ENCODE results near the gene LONRF2.

LONRF2 gene

DNA sequence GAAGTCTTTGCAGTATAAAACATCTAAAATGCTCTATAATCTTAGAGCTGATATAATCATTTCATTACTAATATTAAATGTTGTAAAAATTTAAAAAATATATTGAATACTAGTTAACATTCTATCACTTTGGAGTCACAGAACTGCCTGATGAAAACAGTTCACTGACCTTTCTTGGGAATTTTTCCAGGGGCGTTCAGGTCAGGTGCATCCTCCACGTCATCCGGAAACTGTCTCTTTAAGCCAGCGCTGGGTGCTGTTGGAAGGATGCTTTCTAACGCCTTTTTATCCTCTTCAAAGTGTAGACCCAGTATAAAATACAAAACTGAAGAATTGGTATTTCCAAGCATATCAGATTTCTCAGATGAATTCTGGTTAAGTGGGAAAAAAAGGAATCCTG, 22.8 kb downstream of the LONRF2 start:
- no peak for DNase-seq

DNA sequence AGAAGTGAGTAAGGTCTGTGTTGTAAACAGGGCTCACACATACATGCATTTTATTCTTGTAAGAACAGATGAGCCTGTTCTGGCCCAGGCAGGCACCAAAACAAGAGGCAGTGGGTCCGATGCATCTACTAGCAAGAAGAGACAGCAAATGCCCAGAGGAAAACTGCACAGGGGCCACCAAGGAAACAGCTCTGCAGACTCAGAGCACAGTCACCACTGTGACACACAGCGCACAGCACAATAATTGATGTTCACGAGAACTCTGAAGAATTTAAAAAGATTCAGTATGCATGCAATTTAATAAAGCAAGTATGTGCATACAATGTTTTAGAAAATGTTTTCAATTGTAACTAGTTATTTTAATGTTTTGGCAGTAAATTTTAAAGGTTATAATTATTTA, 24.8 kb downstream of the LONRF2 start:
- DNase-seq = no peak

DNA sequence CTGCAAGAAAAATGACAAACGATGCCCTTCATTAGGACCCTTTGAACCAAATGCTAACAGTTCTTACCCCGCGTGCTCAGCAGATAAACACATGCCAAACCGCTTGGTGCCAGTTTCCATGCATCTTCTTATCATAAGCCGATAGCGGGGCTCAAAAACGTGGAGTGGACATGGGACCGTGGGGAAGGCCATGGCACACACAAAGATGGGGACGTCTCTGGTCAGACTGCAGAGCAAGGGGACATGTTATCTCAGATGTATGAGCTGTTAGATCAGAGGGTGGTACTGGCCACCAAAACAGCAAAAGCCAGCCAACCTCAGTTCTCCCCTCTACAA, 28.2 kb downstream of the LONRF2 start:
- DNase-seq = no peak

DNA sequence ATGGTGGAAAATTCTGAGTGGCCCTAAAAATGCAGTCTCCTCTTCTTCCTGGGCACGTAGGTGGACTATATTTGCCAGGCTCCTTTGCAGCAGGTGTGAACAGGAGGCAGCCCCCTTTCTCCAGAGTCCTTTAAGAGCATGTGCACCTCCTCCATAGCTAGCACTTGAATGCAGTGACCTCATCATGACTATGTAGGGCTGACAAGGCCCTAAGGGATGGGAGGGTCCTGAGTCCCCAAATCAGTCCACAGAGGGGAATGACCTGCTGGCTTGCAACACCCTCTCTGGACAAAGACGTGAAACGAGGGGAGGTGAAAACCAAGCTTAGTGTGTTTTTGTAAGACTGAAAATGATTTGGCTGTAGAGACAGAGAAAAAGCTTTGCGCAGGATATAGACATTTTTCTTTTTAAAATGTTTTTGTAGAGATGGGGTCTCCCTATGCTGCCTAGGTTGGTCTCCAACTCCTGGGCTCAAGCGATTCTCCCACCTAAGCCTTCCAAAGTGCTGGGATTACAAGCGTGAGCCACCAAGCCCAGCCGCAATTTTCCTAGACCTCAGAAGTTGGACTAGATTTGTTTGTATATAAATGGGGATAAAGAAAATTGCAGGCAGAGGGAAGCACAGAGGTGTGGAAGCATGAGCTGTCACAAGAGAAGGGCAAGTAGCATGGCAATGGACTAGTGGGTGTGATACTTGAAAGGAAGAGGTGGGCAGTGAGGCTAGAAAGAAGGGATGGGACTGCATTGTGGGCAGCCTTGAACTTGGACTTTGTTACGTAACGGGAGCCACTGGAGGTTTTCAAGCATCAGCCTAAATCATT, 28.8 kb downstream of the LONRF2 start:
- DNase-seq = no peak

DNA sequence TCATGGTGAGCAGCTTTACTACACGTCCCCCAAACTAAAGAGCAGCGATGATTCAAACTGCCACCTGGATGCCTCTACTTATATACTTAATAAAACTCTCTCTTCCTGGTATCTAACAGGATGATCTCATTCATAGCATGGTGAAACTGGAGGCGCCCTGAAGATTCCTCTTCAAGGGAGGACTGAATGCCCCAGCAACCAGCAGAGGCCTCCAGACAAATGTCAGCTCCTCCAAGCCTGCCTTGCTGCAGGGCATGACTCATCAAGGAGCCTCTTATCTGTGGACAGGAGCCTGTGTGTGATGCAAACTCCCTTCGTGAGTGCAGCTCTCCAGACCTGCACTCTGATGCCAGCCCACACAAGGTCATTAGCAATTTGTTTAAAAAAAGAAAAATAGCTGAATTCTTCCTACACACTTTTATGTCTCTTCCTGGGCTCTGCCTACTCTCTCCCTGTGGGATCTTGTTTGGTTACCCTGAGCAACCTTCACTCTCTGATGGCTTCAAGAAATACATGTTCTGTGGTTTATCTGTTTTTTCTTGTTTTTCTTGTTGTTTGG, 30.2 kb downstream of the LONRF2 start:
- peak; percentile 35 for DNase-seq

DNA sequence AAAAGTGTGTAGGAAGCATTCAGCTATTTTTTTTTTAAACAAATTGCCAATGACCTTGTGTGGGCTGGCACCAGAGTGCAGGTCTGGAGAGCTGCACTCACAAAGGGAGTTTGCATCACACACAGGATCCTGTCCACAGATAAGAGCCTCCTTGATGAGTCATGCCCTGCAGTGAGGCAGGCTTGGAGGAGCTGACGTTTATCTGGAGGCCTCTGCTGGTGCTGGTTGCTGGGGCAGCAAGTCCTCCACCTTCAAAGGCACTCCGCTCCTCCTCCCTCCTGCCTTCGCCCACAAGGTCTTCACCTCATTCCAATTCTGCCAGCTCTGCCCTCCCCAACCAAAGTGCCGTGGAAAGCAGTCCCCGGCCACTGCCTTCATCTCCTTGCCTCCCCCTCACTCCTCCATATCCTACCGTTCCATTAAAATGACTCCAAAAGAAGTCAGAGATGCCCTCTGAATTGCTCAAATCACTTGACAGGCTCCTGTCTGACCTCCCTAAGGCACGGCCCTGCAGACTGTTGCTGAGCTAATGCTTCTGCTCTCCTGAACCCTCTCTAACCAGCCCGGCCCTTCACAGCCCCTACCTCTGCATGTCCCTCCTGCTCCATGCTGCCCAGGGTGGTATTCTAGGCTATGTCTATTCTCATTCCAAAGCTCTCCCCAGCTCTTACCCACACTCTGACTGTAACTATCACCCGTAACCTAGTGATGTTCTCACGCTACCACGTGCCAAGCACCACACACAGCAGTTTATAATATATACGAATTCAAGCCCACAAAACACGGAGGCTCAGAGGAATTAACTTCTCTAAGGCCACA, 30.9 kb downstream of the LONRF2 start:
- no peak for DNase-seq

DNA sequence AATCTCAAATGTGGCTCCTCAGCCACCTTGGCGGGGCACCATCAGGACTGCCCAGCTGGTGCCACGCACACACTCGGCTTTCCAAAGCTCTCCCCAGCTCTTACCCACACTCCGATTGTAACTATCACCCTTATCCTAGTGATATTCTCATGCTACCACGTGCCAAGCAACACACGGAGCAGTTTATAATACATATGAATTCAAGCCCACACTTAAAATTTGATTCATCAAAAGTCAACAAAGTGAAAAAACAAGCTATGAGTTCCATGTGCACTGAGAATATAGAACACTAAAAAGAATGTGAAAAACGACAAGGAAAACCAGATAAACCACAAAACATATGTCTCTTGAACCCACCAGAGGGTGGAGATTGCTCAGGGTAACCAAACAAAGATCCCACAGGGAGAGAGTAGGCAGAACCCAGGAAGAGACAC, 31.6 kb downstream of the LONRF2 start:
- DNase-seq = no peak

DNA sequence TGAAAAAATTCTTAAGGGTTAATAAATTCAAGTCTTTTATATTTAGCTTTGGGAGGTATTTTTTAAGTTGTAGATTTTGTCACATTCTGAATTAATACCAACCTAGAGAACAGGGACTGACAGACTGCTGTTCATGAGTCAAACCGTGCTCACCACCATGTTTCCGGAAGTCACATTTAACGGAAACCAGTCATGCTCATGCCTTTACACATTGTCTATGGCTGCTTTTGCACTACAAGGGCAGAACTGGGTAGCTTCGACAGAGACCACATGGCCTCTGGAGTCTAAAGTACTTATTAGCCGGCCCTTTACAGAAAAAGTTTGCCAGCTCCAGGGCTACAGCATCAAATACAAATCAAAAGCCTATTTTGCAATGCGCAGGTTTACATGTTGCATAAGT, 33.3 kb downstream of the LONRF2 start:
- DNase-seq = no peak

DNA sequence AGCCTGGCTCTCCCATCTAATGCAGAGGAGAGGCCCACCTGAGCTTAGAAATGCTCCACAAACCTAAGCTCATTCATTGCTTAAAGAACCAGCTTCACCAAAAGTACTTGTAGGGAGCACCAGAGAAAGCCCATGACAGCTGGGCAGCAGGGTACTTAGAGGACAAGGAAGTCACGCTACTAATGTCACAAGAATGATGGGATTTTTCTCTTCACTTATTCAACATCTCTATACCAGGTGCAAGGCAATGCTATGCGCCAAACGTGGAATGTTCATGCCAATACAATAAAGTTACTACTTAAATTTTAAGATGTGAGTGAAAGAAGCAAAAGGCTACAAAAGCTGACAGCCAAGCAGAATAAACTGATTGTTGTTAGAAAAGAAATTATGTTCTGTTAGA, 36.0 kb downstream of the LONRF2 start:
- no peak for DNase-seq

DNA sequence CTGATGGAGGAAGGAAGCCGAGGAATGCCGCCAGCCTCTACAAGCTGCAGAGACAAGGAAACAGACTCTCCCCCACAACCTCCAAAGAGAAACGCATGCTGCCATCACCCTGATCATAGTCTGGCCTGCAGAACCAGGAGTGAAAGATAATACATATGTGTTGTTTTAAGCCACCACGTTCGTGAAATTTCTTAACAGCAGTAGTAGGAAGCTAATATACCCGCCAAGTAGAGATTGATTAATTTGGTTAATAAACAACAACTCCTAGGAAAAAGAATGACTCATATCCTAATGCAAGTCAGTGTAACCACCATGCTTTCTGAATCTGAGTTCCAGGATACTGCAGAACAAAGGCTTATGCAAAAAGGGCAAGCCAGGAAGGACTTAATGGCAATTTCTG, 36.6 kb downstream of the LONRF2 start:
- DNase-seq = no peak

DNA sequence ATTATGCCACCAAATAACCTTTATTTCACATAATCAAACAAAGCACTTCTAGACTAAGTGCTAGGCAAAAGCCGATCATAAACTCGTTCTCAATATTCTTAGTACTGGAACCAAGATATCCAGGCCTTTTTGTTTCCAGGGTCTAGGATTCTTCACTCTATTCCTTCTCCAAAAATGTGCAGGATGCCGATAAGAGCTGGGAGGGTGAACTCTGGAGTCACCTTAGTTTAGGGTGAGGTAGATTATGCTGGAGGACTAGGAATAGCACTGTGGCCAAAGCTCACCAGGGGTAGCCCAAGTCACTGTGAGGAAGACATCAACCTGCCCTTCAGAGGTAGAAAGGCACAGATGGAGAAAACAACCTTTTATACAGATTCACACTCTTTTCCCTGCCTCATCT, 37.3 kb downstream of the LONRF2 start:
- no peak for DNase-seq

DNA sequence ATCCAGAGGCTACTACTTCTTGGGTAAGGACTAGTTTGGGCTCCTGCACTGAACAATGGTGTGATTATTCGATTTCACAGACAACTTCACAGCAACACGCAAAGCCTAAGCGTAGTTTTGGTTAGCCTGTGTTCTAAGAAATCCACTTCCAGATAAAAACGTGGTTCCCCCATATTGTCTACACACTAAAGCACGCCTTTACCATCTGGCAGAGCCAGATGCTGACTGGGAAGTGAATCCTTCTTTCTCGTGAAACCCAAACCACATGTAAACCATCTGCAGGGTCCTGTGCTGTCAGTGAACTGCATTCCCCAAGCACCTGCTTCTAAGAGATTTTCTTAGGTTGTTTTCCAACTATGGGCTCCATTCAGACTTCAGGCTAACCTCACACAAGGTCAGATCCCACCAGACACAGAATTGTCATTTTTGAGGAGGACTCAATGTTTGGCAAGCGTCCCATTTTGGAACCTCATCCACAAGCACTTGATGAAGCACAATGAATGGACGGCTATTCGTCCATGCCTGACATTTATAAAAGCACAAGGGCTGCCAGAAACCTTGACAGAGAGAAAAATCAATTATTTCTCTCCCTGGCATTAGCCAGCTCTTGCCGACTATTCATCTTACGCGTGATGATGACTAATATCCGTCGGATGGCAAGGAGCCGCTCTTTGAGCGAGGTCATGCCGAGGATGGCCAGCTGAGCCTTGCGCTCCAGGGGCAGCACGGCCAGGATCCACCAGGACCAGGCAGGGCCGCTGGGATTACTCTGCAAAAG, 38.4 kb downstream of the LONRF2 start:
- no peak for DNase-seq

DNA sequence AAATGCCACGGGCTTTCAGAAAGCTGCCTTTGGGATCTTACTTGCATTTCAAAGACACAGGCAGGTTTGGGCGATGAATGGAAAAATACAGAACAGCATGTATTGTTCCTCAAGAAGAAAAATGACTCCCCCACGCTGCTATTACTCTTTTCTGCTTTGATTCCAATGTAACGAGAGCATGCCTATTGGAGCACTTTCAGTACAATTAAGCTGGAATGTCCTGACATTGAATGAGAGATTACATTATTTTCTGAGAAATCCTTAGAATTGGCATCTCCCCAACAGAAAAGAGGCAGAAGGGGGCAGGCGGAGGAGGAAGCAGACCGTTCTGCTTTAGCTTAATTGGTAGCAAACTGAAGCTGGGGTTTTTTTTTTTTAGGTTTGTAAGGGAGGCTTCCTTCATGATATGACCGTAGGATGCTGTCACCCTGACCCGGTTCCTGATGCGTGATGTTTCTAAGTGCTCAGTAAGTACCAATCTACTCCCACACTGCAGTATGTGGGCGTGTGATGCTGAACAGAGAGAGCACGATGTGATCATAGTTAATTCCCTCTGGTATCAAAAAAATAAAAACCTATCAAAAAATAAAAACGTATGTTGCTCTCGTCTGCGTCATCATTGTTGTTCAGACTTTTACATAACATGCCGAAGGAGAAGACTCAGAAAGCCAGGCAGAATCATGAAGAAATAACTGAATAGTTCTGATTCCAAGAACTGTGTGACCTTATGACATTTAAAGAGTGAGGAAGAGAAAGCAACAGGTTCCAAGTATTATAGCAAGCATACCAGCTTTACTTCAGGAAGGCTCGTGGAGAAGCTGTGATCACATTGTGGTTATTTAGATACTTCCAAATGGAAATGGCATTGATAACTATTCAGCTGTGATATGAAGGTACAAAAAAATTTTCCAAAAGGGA, 40.5 kb downstream of the LONRF2 start:
- no peak for DNase-seq

DNA sequence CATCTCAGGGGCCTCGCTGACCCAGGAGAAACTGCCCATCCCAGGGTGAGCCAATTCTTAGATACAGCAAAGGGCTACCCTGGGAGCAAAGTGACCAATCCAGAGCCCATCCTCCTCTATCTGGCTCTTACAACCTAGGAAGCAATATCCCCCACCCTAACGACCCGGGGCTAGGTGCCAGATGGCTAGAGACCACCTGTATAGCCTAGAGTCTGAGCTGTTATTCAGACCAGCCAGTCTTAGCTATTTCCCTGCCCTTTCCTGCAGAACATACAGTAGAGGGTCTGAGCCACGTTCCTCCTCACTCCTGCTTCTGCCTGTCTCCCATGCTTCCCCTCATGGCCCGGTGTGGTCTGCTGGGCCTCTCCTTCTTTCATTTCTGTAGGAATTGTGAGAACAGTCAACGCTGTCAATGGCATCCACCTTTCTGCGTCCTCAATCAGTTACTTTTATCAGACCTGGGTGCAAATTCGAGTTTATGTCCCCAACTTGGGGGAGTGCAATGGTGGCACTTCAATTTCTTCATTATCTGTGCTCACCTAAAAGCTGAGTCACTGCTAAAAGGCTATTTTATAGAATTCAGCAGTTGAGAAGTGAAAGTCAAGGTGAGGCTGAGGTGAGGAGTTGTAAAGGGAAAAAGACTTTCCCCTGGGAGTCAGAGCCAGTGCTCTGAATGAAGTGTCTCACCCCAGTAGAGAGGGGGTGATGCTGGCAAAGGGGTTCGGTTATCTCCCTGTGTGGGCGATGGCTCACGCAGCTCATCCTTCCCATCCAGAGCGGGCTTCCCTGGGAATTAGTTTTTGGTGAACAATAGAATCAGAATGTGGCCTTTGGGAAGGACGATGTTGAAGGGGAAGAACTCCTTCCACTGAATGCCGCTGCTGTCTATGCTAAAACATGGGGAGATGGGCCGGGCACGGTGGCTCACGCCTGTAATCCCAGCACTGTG, 42.4 kb downstream of the LONRF2 start:
- no peak for DNase-seq

DNA sequence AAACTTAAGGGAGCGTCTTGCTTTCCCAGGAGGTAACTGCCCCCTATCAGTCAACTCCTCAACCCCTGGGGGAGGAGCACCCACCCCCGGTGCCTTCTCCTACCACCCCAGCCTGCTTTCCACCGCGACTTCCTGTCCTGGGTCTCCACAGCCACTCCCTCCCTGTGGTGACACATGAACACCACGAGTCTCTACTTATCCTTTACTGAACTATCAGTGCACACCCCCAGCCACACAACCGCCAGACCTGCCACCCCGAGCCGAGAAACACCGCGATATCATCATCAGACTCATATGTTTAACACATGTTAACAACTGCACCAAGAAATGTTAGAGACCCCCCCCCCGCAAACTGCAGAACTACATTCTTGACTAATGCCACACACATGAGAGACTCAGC, 43.3 kb downstream of the LONRF2 start:
- no peak for DNase-seq

DNA sequence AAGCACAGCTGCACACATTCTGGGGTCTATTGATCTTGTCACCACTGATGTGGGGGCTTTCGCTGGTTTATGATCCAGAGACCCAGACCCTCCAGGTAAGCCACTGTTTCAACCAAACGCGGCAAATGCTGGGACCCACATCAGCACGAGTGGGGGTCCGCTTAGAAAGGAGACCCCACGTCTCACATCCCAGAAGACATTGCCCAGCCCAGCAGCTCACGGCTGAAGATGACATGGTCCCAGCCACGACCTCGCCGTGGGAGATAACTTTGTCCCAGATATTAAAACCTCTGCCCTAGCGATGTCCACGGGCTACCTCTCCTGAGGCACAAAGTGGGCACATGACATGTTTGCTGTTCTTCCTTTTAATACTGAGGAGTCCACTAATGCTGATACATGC, 43.8 kb downstream of the LONRF2 start:
- no peak for DNase-seq

DNA sequence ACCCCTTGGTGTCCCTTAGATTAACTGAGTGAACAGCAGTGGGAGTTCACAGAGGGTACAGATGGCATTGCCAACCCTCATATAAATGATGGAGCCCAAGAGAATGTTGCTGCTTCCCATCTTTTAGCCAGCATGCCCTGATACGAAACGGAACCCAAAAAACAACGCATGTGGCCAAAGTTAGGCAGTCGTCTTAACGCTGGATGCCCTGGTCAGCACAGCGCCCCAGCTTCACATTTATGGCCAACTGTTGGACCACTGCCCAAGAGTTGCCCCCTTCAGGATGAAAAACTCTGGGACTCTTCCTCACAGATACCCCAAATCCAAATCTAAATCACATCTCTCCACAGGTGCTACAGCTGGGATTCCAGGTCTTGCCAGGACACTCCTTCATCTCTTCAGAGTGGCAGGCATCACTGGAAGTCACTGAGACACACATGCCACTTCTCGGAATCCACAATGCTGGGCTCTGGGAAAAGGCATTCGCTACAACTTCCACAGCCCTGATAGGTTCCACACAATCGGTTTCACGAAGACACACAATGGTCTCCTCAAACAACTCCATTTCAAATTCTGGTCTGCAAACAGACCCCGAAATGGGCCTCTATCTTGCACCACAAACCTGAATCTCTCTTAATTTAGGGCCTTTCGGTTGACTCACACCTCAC, 44.6 kb downstream of the LONRF2 start:
- no peak for DNase-seq

DNA sequence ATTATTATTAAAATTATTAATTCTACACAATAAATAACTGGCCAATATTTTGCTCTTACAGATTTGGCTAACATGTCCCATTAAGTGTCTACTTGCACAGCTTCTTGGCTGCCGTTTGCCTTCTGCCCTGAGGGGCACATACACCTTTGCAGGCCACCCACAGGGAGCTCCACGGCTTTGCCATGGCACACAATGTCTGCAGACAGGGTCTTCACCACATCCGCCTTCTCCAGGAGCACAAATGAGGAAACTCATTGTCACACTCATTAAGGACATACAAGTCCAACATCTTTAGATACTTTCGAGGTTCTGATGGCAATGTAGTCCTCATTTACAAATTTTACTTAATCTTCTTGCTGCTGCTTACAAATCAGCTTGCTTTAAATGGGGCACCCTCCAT, 45.6 kb downstream of the LONRF2 start:
- no peak for DNase-seq

DNA sequence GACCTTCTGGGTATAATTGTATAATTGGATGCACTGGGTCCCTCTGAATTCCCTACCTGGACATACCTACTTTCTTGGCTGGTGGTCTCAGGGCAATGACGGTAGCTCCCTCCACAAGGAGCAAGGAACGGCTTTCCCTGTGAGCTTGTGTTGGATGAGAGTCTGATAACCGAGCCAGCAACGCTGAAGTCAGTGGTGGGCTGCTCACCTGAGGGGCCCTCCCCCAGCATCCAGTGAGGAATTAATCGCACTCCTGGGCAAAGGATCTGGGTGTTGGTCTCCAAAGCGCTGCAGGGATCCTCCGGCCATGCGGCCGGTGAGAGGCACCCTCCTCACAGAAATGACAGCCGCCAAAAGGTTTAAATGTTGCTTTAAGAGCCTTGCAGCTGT, 47.1 kb downstream of the LONRF2 start:
- DNase-seq = no peak

DNA sequence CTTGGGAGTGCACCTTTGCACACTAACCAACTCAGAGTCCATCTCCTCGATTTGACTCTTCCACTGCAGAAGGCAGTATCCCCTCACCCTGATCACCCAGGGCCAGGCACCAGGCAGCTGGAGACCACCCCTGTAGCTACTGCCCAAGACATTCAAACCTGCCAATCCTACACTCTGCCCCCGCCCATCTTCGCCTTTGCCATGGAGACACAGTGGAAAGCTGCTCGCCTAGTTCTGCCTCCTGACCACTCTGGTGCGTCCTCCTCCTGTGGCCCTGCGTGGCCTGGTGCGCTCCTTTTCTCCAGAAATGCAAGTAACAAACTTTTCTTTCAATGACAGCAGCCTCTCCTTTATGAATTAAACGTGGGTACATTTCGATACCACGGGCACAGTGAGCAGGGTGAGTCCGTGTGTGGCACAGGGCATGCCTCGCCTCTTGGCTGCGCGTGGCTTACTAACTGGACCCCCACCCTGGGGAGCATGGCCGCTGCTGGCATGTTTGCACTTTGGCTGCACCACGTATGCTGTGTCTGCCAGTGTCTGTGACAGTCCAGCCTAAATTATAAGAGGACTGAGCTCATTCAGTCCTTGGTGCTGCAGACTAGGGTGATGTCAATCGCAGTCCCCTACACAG, 47.6 kb downstream of the LONRF2 start:
- no peak for DNase-seq

Measured in eye (tissue), 1 donor.